ENCODE data around the gene GASK1A.

The GASK1A gene

DNA sequence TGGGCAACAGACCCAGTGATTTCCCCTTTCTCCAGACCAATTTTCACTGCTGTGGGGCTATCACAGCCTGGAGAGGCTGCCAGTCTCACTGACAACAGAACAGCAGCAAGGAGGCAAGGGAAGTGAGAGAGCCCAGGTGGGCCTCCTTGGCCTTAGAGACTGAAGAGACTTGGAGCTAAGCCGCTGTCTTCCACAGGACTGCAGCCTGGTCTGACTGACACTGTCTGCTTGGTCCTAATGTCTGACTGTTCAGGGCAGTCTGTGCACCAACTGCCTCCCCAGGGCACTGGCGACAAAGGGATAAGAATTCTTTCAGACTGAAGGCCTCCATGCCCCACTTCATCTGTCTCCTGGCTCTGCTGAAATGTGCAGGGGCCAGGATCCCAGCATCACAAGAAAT, 115.3 kb downstream of the GASK1A start:
- ChIA-PET CTCF (no interaction called here), POLR2A (no interaction called here)
- TF ChIP-seq, protein P1, sequence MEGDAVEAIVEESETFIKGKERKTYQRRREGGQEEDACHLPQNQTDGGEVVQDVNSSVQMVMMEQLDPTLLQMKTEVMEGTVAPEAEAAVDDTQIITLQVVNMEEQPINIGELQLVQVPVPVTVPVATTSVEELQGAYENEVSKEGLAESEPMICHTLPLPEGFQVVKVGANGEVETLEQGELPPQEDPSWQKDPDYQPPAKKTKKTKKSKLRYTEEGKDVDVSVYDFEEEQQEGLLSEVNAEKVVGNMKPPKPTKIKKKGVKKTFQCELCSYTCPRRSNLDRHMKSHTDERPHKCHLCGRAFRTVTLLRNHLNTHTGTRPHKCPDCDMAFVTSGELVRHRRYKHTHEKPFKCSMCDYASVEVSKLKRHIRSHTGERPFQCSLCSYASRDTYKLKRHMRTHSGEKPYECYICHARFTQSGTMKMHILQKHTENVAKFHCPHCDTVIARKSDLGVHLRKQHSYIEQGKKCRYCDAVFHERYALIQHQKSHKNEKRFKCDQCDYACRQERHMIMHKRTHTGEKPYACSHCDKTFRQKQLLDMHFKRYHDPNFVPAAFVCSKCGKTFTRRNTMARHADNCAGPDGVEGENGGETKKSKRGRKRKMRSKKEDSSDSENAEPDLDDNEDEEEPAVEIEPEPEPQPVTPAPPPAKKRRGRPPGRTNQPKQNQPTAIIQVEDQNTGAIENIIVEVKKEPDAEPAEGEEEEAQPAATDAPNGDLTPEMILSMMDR (IDR thresholded peaks at IDR 0.05; ENCODE audit: insufficient read depth, low read length, missing control alignments): no peak

DNA sequence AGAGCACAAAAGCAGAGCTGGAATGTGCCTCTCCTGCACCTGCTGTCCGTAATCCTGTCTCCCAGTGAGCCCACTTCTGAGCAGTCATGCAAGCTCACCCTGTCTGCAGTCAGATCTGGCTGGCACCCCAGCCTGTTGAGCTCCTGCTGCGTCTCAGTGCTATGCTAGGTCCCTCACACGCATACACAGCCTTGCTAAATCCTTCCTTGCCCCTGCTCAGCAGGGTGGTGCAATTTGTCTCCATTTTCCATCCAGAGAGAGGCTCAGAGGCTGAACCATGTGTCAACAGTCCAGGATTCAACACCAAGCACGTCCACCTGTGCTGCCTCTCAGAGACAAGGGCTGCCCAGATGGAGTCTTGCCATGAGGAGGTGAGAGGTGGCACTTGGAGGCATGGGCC, 115.7 kb downstream of the GASK1A start:
- DNase-seq (ENCODE audit: low read depth, low spot score): no peak
- no peak overlapping the region for H3K4me3 ChIP-seq (ENCODE audit: low read depth, low read length)
- POLR2A ChIA-PET: no interaction called here
- TF ChIP-seq, protein P1 (IDR thresholded peaks at IDR 0.05; ENCODE audit: insufficient read depth, low read length, missing control alignments): no peak
- CTCF ChIA-PET: no interaction called here

More for the DNA sequence above, 115.3 kb downstream of the GASK1A start:
- H3K4me3 ChIP-seq (ENCODE audit: low read depth, low read length): no peak overlapping the region
- no peak for DNase-seq (ENCODE audit: low read depth, low spot score)

DNA sequence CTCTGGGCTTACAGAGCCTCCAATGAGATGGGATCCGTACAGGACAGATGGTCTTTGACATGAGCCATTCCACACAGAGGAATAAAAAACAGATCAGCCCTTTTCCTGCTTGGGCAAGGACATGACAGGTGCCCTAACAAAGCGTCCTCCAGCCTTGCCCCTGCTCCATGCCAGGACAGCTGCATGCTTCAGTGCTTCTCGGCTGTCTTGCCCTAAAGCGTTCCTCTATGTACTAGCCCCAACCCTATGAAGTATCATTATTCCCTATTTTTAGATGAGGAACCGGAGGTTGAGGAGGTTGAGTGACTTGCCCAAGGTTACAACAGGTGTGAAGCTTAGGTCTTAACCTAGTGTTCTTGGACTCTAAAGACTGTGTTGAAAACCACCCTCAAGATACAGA, 116.3 kb downstream of the GASK1A start:
- TF ChIP-seq, protein P1 (IDR thresholded peaks at IDR 0.05; ENCODE audit: insufficient read depth, low read length, missing control alignments): no peak
- no peak for DNase-seq (ENCODE audit: low read depth, low spot score)
- ChIA-PET CTCF (no interaction called here), POLR2A (no interaction called here)
- no peak overlapping the region for H3K4me3 ChIP-seq (ENCODE audit: low read depth, low read length)

DNA sequence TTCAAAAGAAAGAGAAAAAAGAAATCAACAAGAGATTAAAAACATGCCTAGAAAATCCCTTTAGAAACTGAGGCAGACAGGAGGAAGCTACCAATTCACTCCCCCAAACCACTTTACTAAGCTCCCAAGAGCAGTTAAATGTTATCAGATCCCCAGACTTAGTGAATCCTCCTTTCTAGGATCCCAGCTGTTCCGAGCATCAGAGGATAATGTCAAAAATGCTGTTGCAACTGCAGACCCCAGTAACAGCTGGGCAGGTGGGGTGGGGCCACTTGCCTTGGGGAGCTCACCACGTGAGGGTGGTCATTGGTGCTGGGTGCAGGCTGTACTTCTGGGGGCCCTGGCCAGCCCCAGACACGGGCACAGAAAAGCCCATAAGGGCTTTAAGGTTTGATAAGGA, 117.7 kb downstream of the GASK1A start:
- ChIA-PET CTCF (interaction anchor here (0.8 kb wide), 1 partner anchor 135 kb away, joined by 3 read pairs; no protein-coding TSS in a partner anchor), POLR2A (no interaction called here)
- no peak for DNase-seq (ENCODE audit: low read depth, low spot score)
- no peak overlapping the region for H3K4me3 ChIP-seq (ENCODE audit: low read depth, low read length)
- TF ChIP-seq, protein P1 (IDR thresholded peaks at IDR 0.05; ENCODE audit: insufficient read depth, low read length, missing control alignments): no peak

DNA sequence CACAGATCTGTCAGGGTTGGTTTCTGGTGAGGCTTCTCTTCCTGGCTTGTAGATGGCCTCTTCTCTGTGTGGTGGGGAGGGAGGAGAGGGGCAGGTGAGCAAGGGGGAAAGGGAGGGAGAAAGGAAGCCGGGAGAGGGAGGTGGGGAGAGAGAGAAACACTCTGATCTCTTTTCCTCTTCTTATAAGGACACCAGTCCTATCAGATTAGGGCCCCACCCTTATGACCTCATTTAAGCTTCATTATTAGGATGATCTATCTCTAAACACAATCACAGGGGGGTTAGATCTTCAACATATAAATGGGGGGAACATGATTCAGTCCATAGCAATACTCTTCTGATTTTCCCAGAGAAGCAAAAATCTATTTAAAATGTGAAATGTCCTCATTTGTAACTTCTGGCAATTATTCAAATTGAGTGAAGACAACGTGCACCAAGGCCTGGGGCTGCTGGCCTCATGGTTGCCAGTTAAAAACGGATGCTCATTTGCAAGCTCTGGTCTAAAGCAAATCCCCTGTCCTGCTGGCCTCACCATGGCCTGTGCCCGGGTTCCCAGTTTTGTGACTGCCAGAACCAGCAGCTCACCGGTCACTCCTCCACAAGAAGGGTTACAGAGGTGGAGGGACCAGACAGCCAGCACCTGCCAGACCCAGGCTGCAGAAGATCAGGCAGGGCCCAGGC, 118.4 kb downstream of the GASK1A start:
- no peak for DNase-seq (ENCODE audit: low read depth, low spot score)
- TF ChIP-seq, protein P1 (IDR thresholded peaks at IDR 0.05; ENCODE audit: insufficient read depth, low read length, missing control alignments): no peak
- POLR2A ChIA-PET: no interaction called here
- CTCF ChIA-PET: interaction anchor here (1.2 kb wide), 1 partner anchor 136 kb away, joined by 5 read pairs; no protein-coding TSS in a partner anchor
- no peak overlapping the region for H3K4me3 ChIP-seq (ENCODE audit: low read depth, low read length)

DNA sequence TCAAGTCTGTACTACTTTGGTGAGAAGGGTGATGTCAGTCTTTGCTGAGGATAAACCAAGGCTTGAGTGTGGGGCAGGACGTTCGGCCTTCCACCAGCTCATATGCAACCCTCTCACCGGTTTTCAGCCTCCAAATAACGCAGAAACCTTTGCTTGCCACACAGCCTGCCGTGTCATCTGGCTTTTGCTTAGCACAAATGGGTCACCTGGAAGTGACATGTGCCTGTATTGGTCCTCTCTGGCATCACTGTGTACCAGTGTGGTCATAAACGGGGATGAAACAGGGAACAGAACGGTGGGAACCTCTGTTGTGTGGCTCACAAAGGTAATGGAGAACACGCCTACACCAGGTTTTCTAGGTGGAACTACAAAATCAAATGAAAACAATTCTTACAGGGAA, 119.7 kb downstream of the GASK1A start:
- H3K4me3 ChIP-seq (ENCODE audit: low read depth, low read length): no peak overlapping the region
- no peak for DNase-seq (ENCODE audit: low read depth, low spot score)
- CTCF ChIA-PET: interaction anchor here (1.2 kb wide), 1 partner anchor 137 kb away, joined by 5 read pairs; no protein-coding TSS in a partner anchor
- TF ChIP-seq, protein P1 (IDR thresholded peaks at IDR 0.05; ENCODE audit: insufficient read depth, low read length, missing control alignments): no peak
- POLR2A ChIA-PET: no interaction called here
